ENCODE data around the gene JAK1.

Gene JAK1

GRCh38 chr1:64836802-64837201 lies 129.5 kb downstream of the JAK1 start:
- TF ChIP-seq GATA3 (IDR thresholded peaks at IDR 0.05; ENCODE audit: low read depth, low read length) (no peak), GATA2 (IDR thresholded peaks at IDR 0.05; ENCODE audit: low read depth, low read length) (no peak)

- no peak for TF ChIP-seq GATA3 (IDR thresholded peaks at IDR 0.05; ENCODE audit: low read depth, low read length)
- no peak for TF ChIP-seq GATA2 (IDR thresholded peaks at IDR 0.05; ENCODE audit: low read depth, low read length)
Observed at GRCh38 chr1:64834734-64835133, 131.6 kb downstream of the JAK1 start.

GRCh38 chr1:64830030-64830651 lies 136.2 kb downstream of the JAK1 start:
- TF ChIP-seq GATA3 (IDR thresholded peaks at IDR 0.05; ENCODE audit: low read depth, low read length) = no peak
- no peak for TF ChIP-seq GATA2 (IDR thresholded peaks at IDR 0.05; ENCODE audit: low read depth, low read length)

- TF ChIP-seq GATA3 (IDR thresholded peaks at IDR 0.05; ENCODE audit: low read depth, low read length) = no peak
- no peak for TF ChIP-seq GATA2 (IDR thresholded peaks at IDR 0.05; ENCODE audit: low read depth, low read length)
Observed at GRCh38 chr1:64829411-64830029, 136.8 kb downstream of the JAK1 start.

GRCh38 chr1:64828829-64829228 lies 137.5 kb downstream of the JAK1 start:
- TF ChIP-seq GATA2 (IDR thresholded peaks at IDR 0.05; ENCODE audit: low read depth, low read length) (no peak), GATA3 (IDR thresholded peaks at IDR 0.05; ENCODE audit: low read depth, low read length) (no peak)

- TF ChIP-seq GATA3 (IDR thresholded peaks at IDR 0.05; ENCODE audit: low read depth, low read length) (no peak), GATA2 (IDR thresholded peaks at IDR 0.05; ENCODE audit: low read depth, low read length) (no peak)
Observed at GRCh38 chr1:64826991-64827390, 139.4 kb downstream of the JAK1 start.

GRCh38 chr1:64823691-64824476 lies 142.5 kb downstream of the JAK1 start:
- no peak for TF ChIP-seq GATA2 (IDR thresholded peaks at IDR 0.05; ENCODE audit: low read depth, low read length)
- no peak for TF ChIP-seq GATA3 (IDR thresholded peaks at IDR 0.05; ENCODE audit: low read depth, low read length)

GRCh38 chr1:64822621-64823020 lies 143.7 kb downstream of the JAK1 start:
- TF ChIP-seq GATA3 (IDR thresholded peaks at IDR 0.05; ENCODE audit: low read depth, low read length) (no peak), GATA2 (IDR thresholded peaks at IDR 0.05; ENCODE audit: low read depth, low read length) (no peak)

GRCh38 chr1:64814427-64814826 lies 151.9 kb downstream of the JAK1 start:
- no peak for TF ChIP-seq GATA3 (IDR thresholded peaks at IDR 0.05; ENCODE audit: low read depth, low read length)
- TF ChIP-seq GATA2 (IDR thresholded peaks at IDR 0.05; ENCODE audit: low read depth, low read length) = no peak

- no peak for TF ChIP-seq GATA3 (IDR thresholded peaks at IDR 0.05; ENCODE audit: low read depth, low read length)
- no peak for TF ChIP-seq GATA2 (IDR thresholded peaks at IDR 0.05; ENCODE audit: low read depth, low read length)
Observed at GRCh38 chr1:64811131-64811530, 155.2 kb downstream of the JAK1 start.

GRCh38 chr1:64810001-64810400 lies 156.3 kb downstream of the JAK1 start:
- TF ChIP-seq GATA2 (IDR thresholded peaks at IDR 0.05; ENCODE audit: low read depth, low read length) (no peak), GATA3 (IDR thresholded peaks at IDR 0.05; ENCODE audit: low read depth, low read length) (no peak)

GRCh38 chr1:64809309-64809708 lies 157.0 kb downstream of the JAK1 start:
- TF ChIP-seq GATA2 (IDR thresholded peaks at IDR 0.05; ENCODE audit: low read depth, low read length) (no peak), GATA3 (IDR thresholded peaks at IDR 0.05; ENCODE audit: low read depth, low read length) (no peak)

- no peak for TF ChIP-seq GATA3 (IDR thresholded peaks at IDR 0.05; ENCODE audit: low read depth, low read length)
- TF ChIP-seq GATA2 (IDR thresholded peaks at IDR 0.05; ENCODE audit: low read depth, low read length) = no peak
Observed at GRCh38 chr1:64801851-64802523, 164.4 kb downstream of the JAK1 start.

GRCh38 chr1:64798872-64799271 lies 167.5 kb downstream of the JAK1 start:
- TF ChIP-seq GATA2 (IDR thresholded peaks at IDR 0.05; ENCODE audit: low read depth, low read length) (no peak), GATA3 (IDR thresholded peaks at IDR 0.05; ENCODE audit: low read depth, low read length) (no peak)

Measured in SH-SY5Y (cell line).